ENCODE results near the gene ARHGEF28.

Gene ARHGEF28

DNA sequence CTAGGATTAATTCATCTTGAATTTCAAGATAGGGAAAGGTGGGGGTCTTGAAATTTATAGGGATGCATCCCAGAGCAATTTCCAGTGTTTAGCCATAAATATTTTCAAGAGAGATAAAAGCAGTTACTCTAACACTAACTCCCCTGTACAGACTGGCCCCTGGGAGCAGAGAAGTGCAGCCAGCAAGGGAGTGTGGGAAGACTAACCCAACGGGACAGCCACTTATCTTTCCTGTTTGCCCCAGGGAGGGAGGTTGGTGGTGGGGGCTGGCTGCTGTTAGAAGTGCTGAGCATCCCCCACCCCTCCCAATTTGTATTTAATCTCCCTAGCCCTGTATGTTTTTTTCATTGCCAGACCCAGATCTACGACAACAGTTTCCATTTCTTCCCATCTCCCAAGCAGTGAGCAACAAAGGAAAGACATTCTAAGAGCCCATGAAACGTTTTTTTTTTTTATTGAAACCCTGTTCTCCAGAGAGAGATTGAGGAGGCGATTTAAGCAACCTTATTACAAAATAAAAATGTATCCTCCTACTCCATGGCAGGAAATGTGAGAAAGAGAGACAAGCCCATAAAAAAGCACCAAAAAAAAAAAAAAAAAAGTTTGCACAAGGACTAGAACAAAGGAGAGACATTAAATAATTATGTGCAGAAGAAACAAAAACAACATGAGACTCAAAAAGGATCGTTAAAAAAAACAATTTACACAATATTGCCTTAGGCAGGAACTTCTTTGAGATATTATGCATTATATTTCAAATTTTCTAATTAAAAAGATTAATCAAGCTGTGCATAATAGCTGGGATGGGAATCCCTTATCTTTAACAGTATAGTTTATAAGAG is 343.4 kb downstream of the ARHGEF28 start:
- H3K27me3 Mint-ChIP-seq, result no peaks in the 10 kb centered on the region
- H3K4me3 Mint-ChIP-seq, result no peak overlapping the region
- no peaks in the 10 kb centered on the region for H3K4me1 Mint-ChIP-seq (ENCODE audit: low read depth)
- no peaks in the 10 kb centered on the region for H3K36me3 Mint-ChIP-seq (ENCODE audit: low read depth)
- DNase-seq, result no peak
- no peak overlapping the region for H3K27ac Mint-ChIP-seq
- no peaks in the 10 kb centered on the region for H3K9me3 Mint-ChIP-seq

DNA sequence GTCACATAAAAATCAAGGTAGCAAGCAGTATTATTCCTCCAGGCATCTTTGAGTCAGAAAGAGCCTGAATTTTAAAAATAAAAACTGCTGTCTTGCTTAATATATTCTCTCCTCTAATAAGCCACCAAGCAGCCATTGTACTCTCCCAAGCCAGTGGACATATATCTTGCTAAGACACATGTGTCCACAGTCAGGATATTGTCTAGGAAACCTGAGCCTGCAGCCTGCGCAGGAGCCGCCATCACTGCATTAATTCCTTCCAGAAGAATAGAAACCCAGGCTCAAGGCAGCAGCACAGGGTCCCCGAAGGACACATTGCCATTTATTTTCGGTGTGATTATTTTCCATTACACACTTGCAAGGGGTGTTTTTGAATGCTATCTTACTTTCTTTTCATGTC is 345.3 kb downstream of the ARHGEF28 start:
- no peaks in the 10 kb centered on the region for H3K36me3 Mint-ChIP-seq (ENCODE audit: low read depth)
- no peaks in the 10 kb centered on the region for H3K9me3 Mint-ChIP-seq
- no peak overlapping the region for H3K4me3 Mint-ChIP-seq
- no peaks in the 10 kb centered on the region for H3K4me1 Mint-ChIP-seq (ENCODE audit: low read depth)
- H3K27me3 Mint-ChIP-seq, result peaks cover 3% of the 10 kb centered on the region
- no peak for DNase-seq
- no peak overlapping the region for H3K27ac Mint-ChIP-seq

DNA sequence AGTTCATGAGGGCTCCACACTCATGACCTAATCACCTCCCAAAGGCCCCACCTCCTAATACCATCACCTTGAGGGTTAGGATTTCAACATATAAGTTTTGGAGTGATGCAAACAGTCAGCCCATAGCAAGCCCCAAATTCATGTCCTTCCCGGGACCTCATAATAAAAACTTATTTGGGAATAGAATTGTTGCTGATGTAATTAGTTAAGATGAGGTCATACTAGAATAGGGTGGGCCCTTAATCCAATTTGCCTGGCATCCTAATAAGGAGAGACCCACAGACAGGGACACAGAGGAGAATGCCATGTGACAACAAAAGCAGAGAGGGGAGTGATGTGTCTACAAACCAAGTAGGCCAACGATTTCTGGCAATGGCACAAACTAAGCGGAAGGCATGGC is 347.1 kb downstream of the ARHGEF28 start:
- Mint-ChIP-seq H3K9me3 (no peaks in the 10 kb centered on the region), H3K36me3 (ENCODE audit: low read depth) (no peaks in the 10 kb centered on the region), H3K4me1 (ENCODE audit: low read depth) (no peaks in the 10 kb centered on the region), H3K27ac (no peak overlapping the region), H3K27me3 (peaks cover 3% of the 10 kb centered on the region), H3K4me3 (no peak overlapping the region)
- no peak for DNase-seq

DNA sequence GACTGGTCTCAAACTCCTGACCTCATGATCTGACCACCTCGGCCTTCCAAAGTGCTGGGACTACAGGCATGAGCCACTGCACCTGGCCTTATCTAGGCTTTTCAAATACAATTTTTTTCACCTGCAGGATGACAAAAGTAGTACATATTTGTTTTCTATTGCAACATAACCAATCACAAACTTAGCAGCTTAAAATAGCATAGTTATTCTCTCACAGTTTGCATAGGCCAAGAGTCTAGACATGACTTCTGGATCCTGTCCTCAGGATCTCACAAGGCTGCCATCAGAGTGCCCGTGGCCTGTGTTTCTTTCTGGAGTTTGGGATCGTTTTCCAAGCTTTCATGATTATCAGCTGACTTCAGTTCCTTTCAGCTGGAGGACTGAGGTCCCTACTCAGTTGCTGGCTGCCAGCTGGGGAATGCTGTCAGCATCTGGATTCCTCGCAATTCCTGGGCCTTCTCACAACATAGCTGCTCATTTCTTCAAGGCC is 348.9 kb downstream of the ARHGEF28 start:
- Mint-ChIP-seq H3K4me1 (ENCODE audit: low read depth) (no peaks in the 10 kb centered on the region), H3K36me3 (ENCODE audit: low read depth) (no peaks in the 10 kb centered on the region), H3K27me3 (peaks cover 5% of the 10 kb centered on the region), H3K27ac (no peak overlapping the region), H3K4me3 (no peak overlapping the region), H3K9me3 (no peaks in the 10 kb centered on the region)
- DNase-seq, result no peak

DNA sequence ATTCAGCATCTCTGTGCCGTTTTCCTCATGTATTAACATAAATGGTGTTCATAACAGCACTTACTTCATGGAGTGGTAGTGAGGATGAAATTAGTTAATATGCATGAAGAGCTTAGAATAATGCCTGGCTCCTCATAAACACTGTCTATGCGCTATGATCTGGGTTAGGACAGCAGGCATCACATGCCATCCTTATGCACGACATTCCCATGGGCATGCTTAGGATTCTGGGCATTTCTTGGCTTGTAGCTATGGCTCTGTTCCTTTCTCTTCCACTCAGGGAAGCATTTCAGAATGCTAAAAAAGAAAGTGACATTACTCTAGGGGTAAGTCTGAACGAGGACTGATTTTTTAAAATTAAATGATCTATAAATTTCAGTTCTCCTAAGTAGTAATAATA is 349.8 kb downstream of the ARHGEF28 start:
- H3K27me3 Mint-ChIP-seq, result peaks cover 6% of the 10 kb centered on the region
- H3K36me3 Mint-ChIP-seq (ENCODE audit: low read depth), result no peaks in the 10 kb centered on the region
- H3K27ac Mint-ChIP-seq, result no peak overlapping the region
- H3K9me3 Mint-ChIP-seq, result no peaks in the 10 kb centered on the region
- H3K4me1 Mint-ChIP-seq (ENCODE audit: low read depth), result no peaks in the 10 kb centered on the region
- no peak for DNase-seq
- no peak overlapping the region for H3K4me3 Mint-ChIP-seq

DNA sequence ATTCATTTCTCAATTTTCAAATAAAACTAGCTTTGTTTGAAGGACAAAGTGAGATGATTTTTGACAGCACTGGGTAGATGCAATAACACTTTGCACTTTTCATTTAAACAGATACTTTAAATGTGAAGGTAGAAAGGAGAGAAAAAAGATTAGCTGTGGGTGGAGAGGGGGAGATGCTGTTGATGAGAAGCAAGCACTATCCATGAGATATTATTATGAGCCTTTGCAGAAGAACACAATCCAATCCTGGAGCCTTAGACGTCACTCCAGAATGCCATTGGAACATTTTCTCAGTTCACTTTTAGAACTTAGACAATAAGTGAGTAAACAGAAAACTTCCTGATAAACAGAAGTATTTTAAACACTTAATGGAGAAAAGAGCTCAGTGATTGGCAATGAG is 351.1 kb downstream of the ARHGEF28 start:
- Mint-ChIP-seq H3K27ac (no peak overlapping the region), H3K27me3 (peaks cover 11% of the 10 kb centered on the region), H3K9me3 (no peaks in the 10 kb centered on the region), H3K36me3 (ENCODE audit: low read depth) (no peaks in the 10 kb centered on the region), H3K4me3 (no peak overlapping the region), H3K4me1 (ENCODE audit: low read depth) (no peaks in the 10 kb centered on the region)
- no peak for DNase-seq

DNA sequence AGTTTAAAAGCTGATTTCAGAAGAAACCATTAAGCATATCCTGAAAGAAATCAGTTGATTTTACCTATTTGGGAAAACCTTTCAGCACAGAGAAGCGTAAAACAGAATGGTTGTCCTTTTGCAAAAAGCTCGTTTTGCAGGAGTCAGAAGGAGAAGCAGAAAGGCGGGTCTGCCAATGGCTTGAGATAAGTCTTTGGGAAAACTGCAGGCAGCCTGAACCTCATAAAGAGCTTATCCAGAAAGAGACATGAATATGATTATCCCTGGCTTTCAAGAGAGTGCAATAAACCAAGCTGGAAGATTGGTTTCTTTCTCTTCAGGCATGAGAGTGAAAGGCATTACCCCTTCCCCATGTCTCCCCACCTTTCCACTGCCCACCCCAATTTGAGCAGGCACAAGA is 353.3 kb downstream of the ARHGEF28 start:
- peaks cover 13% of the 10 kb centered on the region for H3K27me3 Mint-ChIP-seq
- no peaks in the 10 kb centered on the region for H3K9me3 Mint-ChIP-seq
- no peak overlapping the region for H3K27ac Mint-ChIP-seq
- DNase-seq, result no peak
- no peaks in the 10 kb centered on the region for H3K36me3 Mint-ChIP-seq (ENCODE audit: low read depth)
- H3K4me3 Mint-ChIP-seq, result no peak overlapping the region
- H3K4me1 Mint-ChIP-seq (ENCODE audit: low read depth), result no peaks in the 10 kb centered on the region

DNA sequence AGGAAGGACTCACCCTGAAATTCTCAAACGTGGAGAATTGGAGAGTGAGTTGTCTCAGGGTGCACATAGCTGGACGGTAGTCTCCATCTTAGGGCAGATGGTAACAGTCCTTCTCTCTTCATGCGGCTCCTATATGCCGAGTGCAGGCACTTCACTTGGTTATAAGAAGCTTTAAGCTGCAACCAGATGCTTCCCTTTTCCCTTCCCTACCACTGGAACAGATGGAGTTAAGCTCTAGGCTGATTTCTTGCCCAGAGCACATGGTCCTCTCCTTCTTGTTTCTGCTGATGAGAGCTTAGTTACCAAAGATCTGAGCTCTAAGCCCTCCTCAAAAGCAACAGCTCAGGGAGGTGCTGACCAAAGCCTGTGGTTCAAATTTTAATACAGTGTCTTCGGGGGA is 355.7 kb downstream of the ARHGEF28 start:
- DNase-seq, result no peak
- Mint-ChIP-seq H3K27me3 (peaks cover 11% of the 10 kb centered on the region), H3K27ac (no peak overlapping the region), H3K9me3 (no peaks in the 10 kb centered on the region), H3K4me1 (ENCODE audit: low read depth) (no peaks in the 10 kb centered on the region), H3K36me3 (ENCODE audit: low read depth) (no peaks in the 10 kb centered on the region), H3K4me3 (no peak overlapping the region)

DNA sequence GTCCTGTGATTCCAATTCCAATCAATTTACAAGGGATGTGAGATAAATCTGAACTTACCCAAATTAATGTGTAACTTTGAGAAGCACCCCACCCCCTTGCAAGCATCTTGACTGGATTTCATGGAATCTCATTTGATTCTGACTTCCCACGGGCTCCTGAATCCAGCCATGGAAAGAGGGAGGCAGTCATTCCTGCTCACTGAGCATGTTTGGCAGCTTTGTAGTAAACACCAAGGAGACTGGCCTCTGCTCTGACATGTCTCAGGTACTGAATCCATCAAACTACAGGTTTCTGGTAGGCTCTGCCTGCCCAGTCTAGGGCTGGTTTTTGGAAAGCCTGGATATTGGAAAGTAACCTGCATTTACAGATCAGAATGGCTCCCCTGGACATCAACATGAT is 357.6 kb downstream of the ARHGEF28 start:
- no peaks in the 10 kb centered on the region for H3K9me3 Mint-ChIP-seq
- no peak for DNase-seq
- H3K27me3 Mint-ChIP-seq, result peaks cover 13% of the 10 kb centered on the region
- no peaks in the 10 kb centered on the region for H3K36me3 Mint-ChIP-seq (ENCODE audit: low read depth)
- H3K4me1 Mint-ChIP-seq (ENCODE audit: low read depth), result no peaks in the 10 kb centered on the region
- no peak overlapping the region for H3K27ac Mint-ChIP-seq
- H3K4me3 Mint-ChIP-seq, result no peak overlapping the region

DNA sequence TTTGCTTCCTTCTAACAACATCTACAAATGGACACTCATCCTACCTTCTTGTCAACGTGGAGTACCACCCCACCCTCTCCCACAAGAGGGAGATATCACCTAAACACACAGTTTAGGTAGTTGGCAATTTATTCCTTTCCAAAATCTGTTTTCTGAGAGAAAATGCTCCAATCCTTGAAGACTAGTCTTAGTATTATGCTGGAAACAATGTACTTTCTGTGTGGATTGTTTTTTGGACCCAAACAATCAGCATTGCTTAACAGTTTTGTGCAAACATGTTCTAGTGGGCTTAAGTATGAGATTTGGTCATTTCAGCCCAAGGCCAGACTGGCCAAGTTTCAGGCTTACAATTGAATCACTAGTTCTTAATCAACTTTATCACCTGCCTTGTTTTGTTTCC is 359.1 kb downstream of the ARHGEF28 start:
- no peaks in the 10 kb centered on the region for H3K9me3 Mint-ChIP-seq
- H3K4me1 Mint-ChIP-seq (ENCODE audit: low read depth), result no peaks in the 10 kb centered on the region
- peaks cover 15% of the 10 kb centered on the region for H3K27me3 Mint-ChIP-seq
- no peak overlapping the region for H3K27ac Mint-ChIP-seq
- H3K4me3 Mint-ChIP-seq, result no peak overlapping the region
- DNase-seq, result no peak
- H3K36me3 Mint-ChIP-seq (ENCODE audit: low read depth), result no peaks in the 10 kb centered on the region

DNA sequence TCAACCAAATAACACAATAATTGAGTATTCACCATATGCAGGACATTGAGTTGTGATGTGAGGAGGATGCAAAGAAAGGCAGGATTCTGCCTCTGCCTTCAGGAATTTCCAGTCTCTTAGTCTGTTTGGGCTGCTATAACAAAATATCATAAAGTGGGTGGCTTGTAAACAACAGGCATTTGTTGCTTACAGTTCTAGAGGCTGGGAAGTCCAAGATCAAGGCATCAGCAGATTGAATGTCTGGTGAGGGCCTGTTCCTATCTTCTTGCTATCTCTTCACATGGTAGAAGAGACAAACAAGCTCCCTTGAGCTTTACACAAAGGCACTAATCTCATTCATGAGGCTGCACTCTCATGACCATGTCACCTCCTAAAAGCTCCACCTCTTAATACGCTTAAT is 360.7 kb downstream of the ARHGEF28 start:
- no peak for DNase-seq
- Mint-ChIP-seq H3K4me1 (ENCODE audit: low read depth) (no peaks in the 10 kb centered on the region), H3K4me3 (no peak overlapping the region), H3K36me3 (ENCODE audit: low read depth) (no peaks in the 10 kb centered on the region), H3K27me3 (peaks cover 13% of the 10 kb centered on the region), H3K27ac (no peak overlapping the region), H3K9me3 (no peaks in the 10 kb centered on the region)

DNA sequence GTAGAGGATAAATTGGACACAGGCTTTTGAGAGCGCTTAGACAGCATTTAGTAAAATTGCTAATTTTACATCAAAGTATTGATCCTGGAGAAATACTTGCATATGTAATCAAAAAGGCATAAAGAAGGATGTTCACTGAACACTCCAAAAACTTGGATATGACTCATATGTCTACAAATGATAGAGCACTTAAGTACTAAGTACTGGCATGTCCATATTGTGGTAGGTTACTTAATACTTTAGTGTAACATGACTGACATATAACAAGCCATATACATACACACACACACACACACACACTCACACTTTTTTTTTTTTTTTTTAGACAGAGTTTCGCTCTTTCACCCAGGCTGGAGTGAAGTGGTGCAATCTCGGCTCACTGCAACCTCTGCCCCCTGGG is 361.9 kb downstream of the ARHGEF28 start:
- no peak overlapping the region for H3K4me3 Mint-ChIP-seq
- no peaks in the 10 kb centered on the region for H3K4me1 Mint-ChIP-seq (ENCODE audit: low read depth)
- H3K27me3 Mint-ChIP-seq, result peaks cover 21% of the 10 kb centered on the region
- DNase-seq, result no peak
- H3K9me3 Mint-ChIP-seq, result no peaks in the 10 kb centered on the region
- no peaks in the 10 kb centered on the region for H3K36me3 Mint-ChIP-seq (ENCODE audit: low read depth)
- no peak overlapping the region for H3K27ac Mint-ChIP-seq

DNA sequence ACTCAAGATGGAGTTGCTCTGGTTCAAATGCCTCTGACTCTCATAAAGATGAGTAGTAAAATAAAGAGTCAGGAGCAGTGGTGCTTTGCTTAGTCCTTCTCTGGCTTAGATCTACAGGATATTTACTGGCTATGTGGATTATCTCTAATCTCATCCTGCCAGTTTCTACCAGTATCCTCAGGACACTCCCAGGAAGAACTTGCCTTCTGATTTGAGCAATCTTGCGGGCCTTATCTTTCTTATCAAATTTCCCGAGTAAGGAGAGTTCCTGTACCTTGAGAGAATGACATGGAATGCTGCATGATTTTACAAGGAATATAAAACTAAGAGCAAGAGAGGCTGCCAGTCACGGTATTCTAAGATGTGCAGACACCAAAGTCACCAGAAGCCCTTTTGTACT is 364.0 kb downstream of the ARHGEF28 start:
- no peaks in the 10 kb centered on the region for H3K36me3 Mint-ChIP-seq (ENCODE audit: low read depth)
- no peak overlapping the region for H3K27ac Mint-ChIP-seq
- DNase-seq, result no peak
- H3K9me3 Mint-ChIP-seq, result peaks cover 4% of the 10 kb centered on the region
- no peak overlapping the region for H3K4me3 Mint-ChIP-seq
- H3K4me1 Mint-ChIP-seq (ENCODE audit: low read depth), result no peaks in the 10 kb centered on the region
- peaks cover 30% of the 10 kb centered on the region for H3K27me3 Mint-ChIP-seq

Data from activated T-cell treated with anti-CD3 and anti-CD28 coated beads, Interleukin-2, amount 50 U/mL, for 24 hours (primary cell).